Measurements from ENCODE around the gene DPF3. TPM values are rescaled to one million over a fixed set of nuclear protein-coding genes. Genes with fewer than 3 reads are reported as not detected.

The DPF3 gene
- polyA plus RNA-seq, 2 of the 4 experiments (the other 2 are of a cell fraction): 0.05 to 0.09 TPM

DNA sequence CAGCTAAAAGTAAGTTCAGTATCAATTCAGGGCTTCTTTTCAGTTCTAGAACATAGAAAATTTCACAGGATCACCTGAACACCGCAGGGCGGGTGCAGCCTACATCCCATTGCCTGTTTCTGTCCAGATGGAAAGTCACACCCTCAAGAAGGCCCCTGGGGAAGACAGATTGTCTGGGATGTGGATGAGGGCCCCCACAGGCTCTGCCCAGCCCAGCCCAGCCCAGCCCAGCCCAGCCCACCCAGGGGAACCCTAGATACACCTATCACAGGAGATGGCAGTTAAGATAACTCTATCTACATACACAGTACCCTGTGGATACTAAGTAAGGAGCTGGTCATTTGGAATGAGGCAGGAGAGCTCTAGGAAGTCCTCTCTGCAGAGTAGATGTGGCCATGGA is 68.4 kb downstream of the DPF3 start:
- no peaks in the 10 kb centered on the region for H3K4me1 ChIP-seq
- no peak for DNase-seq (ENCODE audit: low read depth in 1 of 2, low spot score in 1 of 2)
- H3K27ac ChIP-seq: no peak overlapping the region
- POLR2A ChIA-PET: no interaction called here
- FAIRE-seq: no peak
- TF ChIP-seq ZNF302 (CRISPR knock-in tag; IDR thresholded peaks at IDR 0.05) (no peak), FOXS1 (CRISPR knock-in tag; IDR thresholded peaks at IDR 0.05) (no peak), POLR2A (IDR thresholded peaks at IDR 0.05; ENCODE audit: low read length) (no peak), KDM5A (IDR thresholded peaks at IDR 0.05) (no peak), HOXB5 (CRISPR knock-in tag; IDR thresholded peaks at IDR 0.05) (no peak), HEYL (CRISPR knock-in tag; IDR thresholded peaks at IDR 0.05) (no peak), TFCP2L1 (CRISPR knock-in tag; IDR thresholded peaks at IDR 0.05) (no peak), ZC3H11A (IDR thresholded peaks at IDR 0.05) (no peak), MYC (IDR thresholded peaks at IDR 0.05; ENCODE audit: borderline replicate concordance, low read length) (no peak), RCOR1 (IDR thresholded peaks at IDR 0.05; ENCODE audit: low read depth, low read length) (no peak), ZSCAN20 (CRISPR knock-in tag; IDR thresholded peaks at IDR 0.05) (no peak), EP300 (IDR thresholded peaks at IDR 0.05) (no peak), ZFP36 (IDR thresholded peaks at IDR 0.05; ENCODE audit: borderline replicate concordance, partially characterized antibody) (no peak), TP53 (CRISPR knock-in tag; IDR thresholded peaks at IDR 0.05) (no peak)
- TF ChIP-seq, protein P1, sequence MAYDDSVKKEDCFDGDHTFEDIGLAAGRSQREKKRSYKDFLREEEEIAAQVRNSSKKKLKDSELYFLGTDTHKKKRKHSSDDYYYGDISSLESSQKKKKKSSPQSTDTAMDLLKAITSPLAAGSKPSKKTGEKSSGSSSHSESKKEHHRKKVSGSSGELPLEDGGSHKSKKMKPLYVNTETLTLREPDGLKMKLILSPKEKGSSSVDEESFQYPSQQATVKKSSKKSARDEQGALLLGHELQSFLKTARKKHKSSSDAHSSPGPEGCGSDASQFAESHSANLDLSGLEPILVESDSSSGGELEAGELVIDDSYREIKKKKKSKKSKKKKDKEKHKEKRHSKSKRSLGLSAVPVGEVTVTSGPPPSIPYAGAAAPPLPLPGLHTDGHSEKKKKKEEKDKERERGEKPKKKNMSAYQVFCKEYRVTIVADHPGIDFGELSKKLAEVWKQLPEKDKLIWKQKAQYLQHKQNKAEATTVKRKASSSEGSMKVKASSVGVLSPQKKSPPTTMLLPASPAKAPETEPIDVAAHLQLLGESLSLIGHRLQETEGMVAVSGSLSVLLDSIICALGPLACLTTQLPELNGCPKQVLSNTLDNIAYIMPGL (CRISPR knock-in tag; IDR thresholded peaks at IDR 0.05; ENCODE audit: borderline replicate concordance): no peak
- TF ChIP-seq, protein P2, sequence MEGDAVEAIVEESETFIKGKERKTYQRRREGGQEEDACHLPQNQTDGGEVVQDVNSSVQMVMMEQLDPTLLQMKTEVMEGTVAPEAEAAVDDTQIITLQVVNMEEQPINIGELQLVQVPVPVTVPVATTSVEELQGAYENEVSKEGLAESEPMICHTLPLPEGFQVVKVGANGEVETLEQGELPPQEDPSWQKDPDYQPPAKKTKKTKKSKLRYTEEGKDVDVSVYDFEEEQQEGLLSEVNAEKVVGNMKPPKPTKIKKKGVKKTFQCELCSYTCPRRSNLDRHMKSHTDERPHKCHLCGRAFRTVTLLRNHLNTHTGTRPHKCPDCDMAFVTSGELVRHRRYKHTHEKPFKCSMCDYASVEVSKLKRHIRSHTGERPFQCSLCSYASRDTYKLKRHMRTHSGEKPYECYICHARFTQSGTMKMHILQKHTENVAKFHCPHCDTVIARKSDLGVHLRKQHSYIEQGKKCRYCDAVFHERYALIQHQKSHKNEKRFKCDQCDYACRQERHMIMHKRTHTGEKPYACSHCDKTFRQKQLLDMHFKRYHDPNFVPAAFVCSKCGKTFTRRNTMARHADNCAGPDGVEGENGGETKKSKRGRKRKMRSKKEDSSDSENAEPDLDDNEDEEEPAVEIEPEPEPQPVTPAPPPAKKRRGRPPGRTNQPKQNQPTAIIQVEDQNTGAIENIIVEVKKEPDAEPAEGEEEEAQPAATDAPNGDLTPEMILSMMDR (IDR thresholded peaks at IDR 0.05): no peak
- TF ChIP-seq, protein P3, sequence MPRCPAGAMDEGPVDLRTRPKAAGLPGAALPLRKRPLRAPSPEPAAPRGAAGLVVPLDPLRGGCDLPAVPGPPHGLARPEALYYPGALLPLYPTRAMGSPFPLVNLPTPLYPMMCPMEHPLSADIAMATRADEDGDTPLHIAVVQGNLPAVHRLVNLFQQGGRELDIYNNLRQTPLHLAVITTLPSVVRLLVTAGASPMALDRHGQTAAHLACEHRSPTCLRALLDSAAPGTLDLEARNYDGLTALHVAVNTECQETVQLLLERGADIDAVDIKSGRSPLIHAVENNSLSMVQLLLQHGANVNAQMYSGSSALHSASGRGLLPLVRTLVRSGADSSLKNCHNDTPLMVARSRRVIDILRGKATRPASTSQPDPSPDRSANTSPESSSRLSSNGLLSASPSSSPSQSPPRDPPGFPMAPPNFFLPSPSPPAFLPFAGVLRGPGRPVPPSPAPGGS (IDR thresholded peaks at IDR 0.05): no peak
- WGBS (ENCODE audit: missing lambda C conversion rate): 38% methylated on average over 2 of the region's 2 CpGs
- no peak overlapping the region for H3K4me3 ChIP-seq
- CTCF ChIA-PET: interaction anchor here (1.6 kb wide), 1 partner anchor 79 kb away, joined by 3 read pairs; no protein-coding TSS in a partner anchor
- ATAC-seq: no peak
- H3K9me3 ChIP-seq: no peaks in the 10 kb centered on the region
- H3K4me2 ChIP-seq: no peak overlapping the region

DNA sequence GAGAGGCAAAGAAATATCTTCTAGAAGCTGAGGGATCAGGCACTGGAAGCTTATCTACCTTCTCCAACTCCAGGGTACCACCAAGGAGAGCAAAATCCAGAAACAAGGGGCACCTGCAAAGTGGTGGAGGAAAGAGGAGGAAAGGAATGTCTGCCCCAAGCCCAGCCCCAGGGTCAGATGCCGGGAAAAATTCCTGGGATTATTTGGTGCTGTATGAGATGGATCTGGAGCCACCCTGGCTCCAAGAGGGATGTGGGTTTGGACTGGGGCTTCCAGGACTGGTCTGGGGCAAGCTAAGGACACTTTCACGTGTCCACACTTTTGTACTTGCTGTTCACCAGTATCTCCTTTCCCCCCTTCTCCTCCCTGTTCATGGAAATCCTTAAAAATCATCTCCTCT is 69.8 kb downstream of the DPF3 start:
- no peak overlapping the region for H3K4me3 ChIP-seq
- no peaks in the 10 kb centered on the region for H3K4me1 ChIP-seq
- ATAC-seq (no peak), DNase-seq (ENCODE audit: low read depth in 1 of 2, low spot score in 1 of 2) (no peak), FAIRE-seq (no peak)
- ChIA-PET POLR2A (no interaction called here), CTCF (interaction anchor here (0.8 to 1.5 kb wide), 2 partner anchors 81 to 310 kb away, joined by 5 read pairs; no protein-coding TSS in a partner anchor)
- WGBS (ENCODE audit: missing lambda C conversion rate): 10% methylated on average over 2 of the region's 2 CpGs
- TF ChIP-seq, protein P2 (IDR thresholded peaks at IDR 0.05): no peak
- TF ChIP-seq NR3C1 (IDR thresholded peaks at IDR 0.05): no peak
- TF ChIP-seq CBX8 (IDR thresholded peaks at IDR 0.05): no peak
- no peak for TF ChIP-seq SMC3 (IDR thresholded peaks at IDR 0.05)
- no peak for TF ChIP-seq CEBPB (IDR thresholded peaks at IDR 0.05)
- no peak for TF ChIP-seq GATA3 (IDR thresholded peaks at IDR 0.05; ENCODE audit: borderline replicate concordance)
- TF ChIP-seq CHD2 (IDR thresholded peaks at IDR 0.05; ENCODE audit: low read length, partially characterized antibody): no peak
- no peak for TF ChIP-seq PHF8 (IDR thresholded peaks at IDR 0.05; ENCODE audit: borderline replicate concordance, low read depth)
- TF ChIP-seq EHF (CRISPR knock-in tag; IDR thresholded peaks at IDR 0.05): no peak
- no peak for TF ChIP-seq HDAC2 (IDR thresholded peaks at IDR 0.05)
- TF ChIP-seq ZFP36 (IDR thresholded peaks at IDR 0.05; ENCODE audit: borderline replicate concordance, partially characterized antibody): no peak
- no peak for TF ChIP-seq ZNF302 (CRISPR knock-in tag; IDR thresholded peaks at IDR 0.05)
- no peak for TF ChIP-seq FOXS1 (CRISPR knock-in tag; IDR thresholded peaks at IDR 0.05)
- H3K27ac ChIP-seq: no peak overlapping the region
- H3K4me2 ChIP-seq: no peak overlapping the region
- H3K9me3 ChIP-seq: peaks cover 5% of the 10 kb centered on the region; the same call in 1 of the 3 replicates

All from A549 (cell line).